Liver (tissue), 9 donors: ENCODE measurements around the gene ISG15. TPM values are rescaled to one million over a fixed set of nuclear protein-coding genes. Genes with fewer than 3 reads are reported as not detected.

Experiments
- DNase-seq: peaks from one replicate; pipeline ENCODE4 v3.0.0-alpha.2; 2017; ENCODE audit warnings: low spot score
- H3K27ac ChIP-seq, 2 donors: one replicate each; pipeline ENCODE4 v1.7.0; 2013; ENCODE audit warnings: inconsistent platforms in 2 of 2, low read length in 2 of 2, control low read depth in 1 of 2, low read depth in 1 of 2, mild to moderate bottlenecking in 1 of 2
- H3K27me3 ChIP-seq, 4 donors: one replicate each; pipeline versions ENCODE4 v1.6.1 to v1.7.0; 2013; ENCODE audit warnings: low read length in 3 of 4, inconsistent platforms in 1 of 4, mild to moderate bottlenecking in 1 of 4, moderate library complexity in 1 of 4; ENCODE audit not compliant: control insufficient read depth in 4 of 4, insufficient read depth in 4 of 4
- H3K36me3 ChIP-seq, 4 donors: one replicate each; pipeline versions ENCODE4 v1.6.1 to v1.7.0; 2013; ENCODE audit warnings: low read length in 3 of 4, mild to moderate bottlenecking in 3 of 4, low read depth in 1 of 4, moderate library complexity in 1 of 4; ENCODE audit not compliant: control insufficient read depth in 4 of 4, insufficient read depth in 3 of 4
- H3K4me1 ChIP-seq, 4 donors: one replicate each; pipeline versions ENCODE4 v1.6.1 to v1.7.0; 2013; ENCODE audit warnings: low read length in 3 of 4, mild to moderate bottlenecking in 3 of 4, moderate library complexity in 1 of 4; ENCODE audit not compliant: control insufficient read depth in 4 of 4, insufficient read depth in 4 of 4
- H3K4me3 ChIP-seq, 3 donors: one replicate each; pipeline versions ENCODE4 v1.6.1 to v1.7.0; 2013; ENCODE audit warnings: low read length in 3 of 3, control low read depth in 1 of 3, low read depth in 1 of 3, mild to moderate bottlenecking in 1 of 3
- H3K9ac ChIP-seq, 2 donors: one replicate each; pipeline ENCODE4 v1.7.0; 2013; ENCODE audit warnings: low read length in 2 of 2, mild to moderate bottlenecking in 2 of 2, moderate library complexity in 2 of 2, control low read depth in 1 of 2, low read depth in 1 of 2
- H3K9me3 ChIP-seq, 4 donors: one replicate each; pipeline versions ENCODE4 v1.6.1 to v1.7.0; 2013; ENCODE audit warnings: low read length in 3 of 4; ENCODE audit not compliant: control insufficient read depth in 4 of 4
- ATF3 ChIP-seq: IDR thresholded peaks from 2 replicates; pipeline ENCODE4 v1.6.1; 2016; ENCODE audit warnings: antibody characterized with exemption
- CTCF ChIP-seq: fragments of 150-350 bp; IDR thresholded peaks from 2 replicates; pipeline ENCODE4 v1.5.1; 2017; ENCODE audit warnings: improper control_type of control experiment, low read depth, low read length; ENCODE audit not compliant: missing input control
- EGR1 ChIP-seq, 2 donors: IDR thresholded peaks; 2 replicates each; pipeline ENCODE4 v1.6.1; 2016 to 2018; ENCODE audit warnings: antibody characterized with exemption in 2 of 2, low read depth in 2 of 2
- FOXA1 ChIP-seq: IDR thresholded peaks from 2 replicates; pipeline ENCODE4 v1.6.1; 2016; ENCODE audit warnings: antibody characterized with exemption
- FOXA2 ChIP-seq: IDR thresholded peaks from 2 replicates; pipeline ENCODE4 v1.6.1; 2016; ENCODE audit warnings: antibody characterized with exemption
- GABPA ChIP-seq, 2 donors: IDR thresholded peaks in 1 of 2; conservative IDR thresholded peaks in 1 of 2; 2 replicates each; pipeline ENCODE4 v1.6.1; 2016; ENCODE audit warnings: antibody characterized with exemption in 2 of 2, mild to moderate bottlenecking in 1 of 2, moderate library complexity in 1 of 2
- HNF4A ChIP-seq, 2 donors: conservative IDR thresholded peaks; 2 replicates each; pipeline ENCODE4 v1.6.1; 2016; ENCODE audit warnings: antibody characterized with exemption in 2 of 2, mild to moderate bottlenecking in 2 of 2
- HNF4G ChIP-seq: IDR thresholded peaks from 2 replicates; pipeline ENCODE4 v1.6.1; 2016; ENCODE audit warnings: antibody characterized with exemption
- JUND ChIP-seq, 2 donors: IDR thresholded peaks; 2 replicates each; pipeline ENCODE4 v1.6.1; 2016; ENCODE audit warnings: antibody characterized with exemption in 2 of 2
- MAX ChIP-seq: IDR thresholded peaks from 2 replicates; pipeline ENCODE4 v1.6.1; 2016; ENCODE audit warnings: antibody characterized with exemption
- NR2F2 ChIP-seq: IDR thresholded peaks from 2 replicates; pipeline ENCODE4 v1.6.1; 2016; ENCODE audit warnings: antibody characterized with exemption
- RAD21 ChIP-seq, 2 donors: IDR thresholded peaks; 2 replicates each; pipeline ENCODE4 v1.6.1; 2016; ENCODE audit warnings: antibody characterized with exemption in 2 of 2, mild to moderate bottlenecking in 2 of 2
- REST ChIP-seq: IDR thresholded peaks from 2 replicates; pipeline ENCODE4 v1.6.1; 2016; ENCODE audit warnings: antibody characterized with exemption, mild to moderate bottlenecking
- RXRA ChIP-seq, 2 donors: IDR thresholded peaks; 2 replicates each; pipeline ENCODE4 v1.6.1; 2017 to 2018; ENCODE audit warnings: antibody characterized with exemption in 2 of 2, mild to moderate bottlenecking in 1 of 2
- SP1 ChIP-seq: IDR thresholded peaks from 2 replicates; pipeline ENCODE4 v1.6.1; 2018; ENCODE audit warnings: antibody characterized with exemption, mild to moderate bottlenecking
- TAF1 ChIP-seq: conservative IDR thresholded peaks from 2 replicates; pipeline ENCODE4 v1.6.1; 2016; ENCODE audit warnings: antibody characterized with exemption, mild to moderate bottlenecking
- YY1 ChIP-seq: IDR thresholded peaks from 2 replicates; pipeline ENCODE4 v1.6.1; 2016; ENCODE audit warnings: antibody characterized with exemption, mild to moderate bottlenecking
- ZBTB33 ChIP-seq: IDR thresholded peaks from 2 replicates; pipeline ENCODE4 v1.6.1; 2016; ENCODE audit warnings: antibody characterized with exemption
- WGBS: extraction: QIAGEN DNeasy Blood & Tissue Kit; methylation state at CpG from one replicate; pipeline ENCODE4 v1.1.7; 2013; 5-methylcytosine and 5-hydroxymethylcytosine counted together
- polyA plus RNA-seq, 2 donors: library from polyadenylated mRNA; stranded (reverse) in 1 of 2; unstranded in 1 of 2; fragments of 200-250 nt in 1 of 2; fragments of >200 nt in 1 of 2; fragmentation: Nextera tagmentation in 1 of 2; extraction: Ambion mirVana in 1 of 2; gene quantifications; one replicate each; pipeline versions ENCODE4 v1.2.1 to v1.2.3, GENCODE V29; 2013 to 2015
- total RNA-seq, 2 donors: library from RNA; depleted of rRNA; stranded (reverse); fragments of >200 nt; gene quantifications; one replicate each; pipeline ENCODE4 v1.2.3, GENCODE V29; 2014
- donor health status: healthy.
- donor health status: healthy.
- donor health status: healthy.
- donor health status: healthy.
- donor health status: healthy.

Gene ISG15
- total and polyA plus RNA-seq, 4 donors: 9.3 to 89.4 (median 56.5) TPM

GRCh38 chr1:979744-980072 is 33.6 kb upstream of the ISG15 start:
- no peak overlapping the region for H3K4me3 ChIP-seq
- H3K9me3 ChIP-seq: no peaks in the 10 kb centered on the region
- peaks cover 0 to 6% (median 2%) of the 10 kb centered on the region in 4 donors for H3K4me1 ChIP-seq
- TF ChIP-seq GABPA (IDR thresholded peaks at IDR 0.05 in 1 of 2, conservative IDR thresholded peaks at IDR 0.05 in 1 of 2): no peak
- no peak for TF ChIP-seq TAF1
- no peak for TF ChIP-seq RXRA (IDR thresholded peaks at IDR 0.05)
- no peak for TF ChIP-seq CTCF
- TF ChIP-seq YY1: no peak
- no peak for TF ChIP-seq JUND (IDR thresholded peaks at IDR 0.05)
- no peak overlapping the region for H3K27ac ChIP-seq
- peaks cover 0 to 4% (median 3%) of the 10 kb centered on the region in 4 donors for H3K27me3 ChIP-seq
- no peak for DNase-seq
- no peak overlapping the region for H3K9ac ChIP-seq
- no peaks in the 10 kb centered on the region for H3K36me3 ChIP-seq
- 91% methylated on average over 9 of the region's 9 CpGs for WGBS

- H3K27me3 ChIP-seq: peaks cover 0 to 4% (median 2%) of the 10 kb centered on the region in 4 donors
- no peaks in the 10 kb centered on the region for H3K9me3 ChIP-seq
- no peak overlapping the region for H3K9ac ChIP-seq
- no peak overlapping the region for H3K4me3 ChIP-seq
- peaks cover 0 to 6% (median 2%) of the 10 kb centered on the region in 4 donors for H3K4me1 ChIP-seq
- no peak for TF ChIP-seq RAD21 (IDR thresholded peaks at IDR 0.05)
- no peak for TF ChIP-seq FOXA2
- no peak for TF ChIP-seq RXRA (IDR thresholded peaks at IDR 0.05)
- TF ChIP-seq JUND (IDR thresholded peaks at IDR 0.05): no peak
- no peak for TF ChIP-seq HNF4A (conservative IDR thresholded peaks at IDR 0.05)
- no peak for TF ChIP-seq YY1
- no peak for TF ChIP-seq MAX
- TF ChIP-seq ATF3: no peak
- no peak for TF ChIP-seq CTCF
- TF ChIP-seq FOXA1: no peak
- TF ChIP-seq NR2F2: no peak
- TF ChIP-seq REST: no peak
- no peak for TF ChIP-seq HNF4G
- no peak for TF ChIP-seq EGR1 (IDR thresholded peaks at IDR 0.05; ENCODE audit: low read depth in 2 of 2)
- TF ChIP-seq SP1: no peak
- TF ChIP-seq ZBTB33: no peak
- TF ChIP-seq TAF1: no peak
- TF ChIP-seq GABPA (IDR thresholded peaks at IDR 0.05 in 1 of 2, conservative IDR thresholded peaks at IDR 0.05 in 1 of 2): no peak
- H3K36me3 ChIP-seq: no peaks in the 10 kb centered on the region
- no peak overlapping the region for H3K27ac ChIP-seq
- 82% methylated on average over 13 of the region's 13 CpGs for WGBS
- DNase-seq: no peak
Observed at GRCh38 chr1:980137-980571, 33.1 kb upstream of the ISG15 start.
